Measurements from ENCODE around the gene IFIT1.
"Not testable (repeated sequence)": the region's sequence is repeated elsewhere in the genome, so short reads cannot be mapped to it uniquely, and the experiment has no call there.

The IFIT1 gene

GRCh38 chr10:89391907-89392756, at the start of gene IFIT1:
Gene IFIT1 (plus strand): TSS chr10:89392623. CDS start chr10:89392713, 90 bp downstream.
- no peak for DNase-seq

GRCh38 chr10:89343089-89343767, 49.2 kb upstream of the IFIT1 start:
- no peak for DNase-seq

GRCh38 chr10:89344156-89344555, 48.3 kb upstream of the IFIT1 start:
- DNase-seq = no peak

- DNase-seq = no peak
These were observed 46.9 kb upstream of the IFIT1 start for GRCh38 chr10:89345367-89346000.

GRCh38 chr10:89346405-89347254, 45.8 kb upstream of the IFIT1 start:
- no peak for DNase-seq

- DNase-seq = no peak
These were observed 44.5 kb upstream of the IFIT1 start for GRCh38 chr10:89347701-89348457.

GRCh38 chr10:89348481-89348880, 43.9 kb upstream of the IFIT1 start:
- DNase-seq = no peak

- no peak for DNase-seq
These were observed 43.4 kb upstream of the IFIT1 start for GRCh38 chr10:89348975-89349374.

- DNase-seq = not testable (repeated sequence)
These were observed 41.6 kb upstream of the IFIT1 start for GRCh38 chr10:89350631-89351315.

- no peak for DNase-seq
These were observed 41.0 kb upstream of the IFIT1 start for GRCh38 chr10:89351412-89351779.

GRCh38 chr10:89351780-89352597, 40.4 kb upstream of the IFIT1 start:
- no peak for DNase-seq

GRCh38 chr10:89352802-89353201, 39.6 kb upstream of the IFIT1 start:
- no peak for DNase-seq

- DNase-seq = no peak
These were observed 37.0 kb upstream of the IFIT1 start for GRCh38 chr10:89355394-89355931.

GRCh38 chr10:89357096-89357495, 35.3 kb upstream of the IFIT1 start:
- no peak for DNase-seq

- DNase-seq = no peak
These were observed 34.4 kb upstream of the IFIT1 start for GRCh38 chr10:89357975-89358374.

GRCh38 chr10:89360157-89360556, 32.3 kb upstream of the IFIT1 start:
- DNase-seq = no peak

- no peak for DNase-seq
These were observed 29.5 kb upstream of the IFIT1 start for GRCh38 chr10:89362929-89363328.

- DNase-seq = no peak
These were observed 28.5 kb upstream of the IFIT1 start for GRCh38 chr10:89363729-89364442.

GRCh38 chr10:89364531-89364930, 27.9 kb upstream of the IFIT1 start:
- no peak for DNase-seq

- DNase-seq = no peak
These were observed 24.9 kb upstream of the IFIT1 start for GRCh38 chr10:89367529-89367928.

All from NCI-H1694 (cell line).